Islet precursor cell (in vitro differentiated cells): ENCODE data around the gene SKOR2.

Experiments used
- DNase-seq: peaks from one replicate; pipeline ENCODE4 v3.0.0-alpha.2; 2018

Gene SKOR2

GRCh38 chr18:47251289-47252120 is at the start of gene SKOR2:
Gene SKOR2 (minus strand): TSS chr18:47251660. CDS start chr18:47249183, 2,477 bp downstream.
- DNase-seq = no peak

- DNase-seq = peak; percentile 4
Measured at GRCh38 chr18:47296462-47296861, 45.0 kb upstream of the SKOR2 start.

GRCh38 chr18:47294801-47295200 is 43.3 kb upstream of the SKOR2 start:
- peak; percentile 31 for DNase-seq

GRCh38 chr18:47288741-47289140 is 37.3 kb upstream of the SKOR2 start:
- DNase-seq = no peak

- DNase-seq = no peak
Measured at GRCh38 chr18:47287911-47288585, 36.6 kb upstream of the SKOR2 start.

- DNase-seq = no peak
Measured at GRCh38 chr18:47286776-47287410, 35.4 kb upstream of the SKOR2 start.

- no peak for DNase-seq
Measured at GRCh38 chr18:47285456-47285855, 34.0 kb upstream of the SKOR2 start.

- DNase-seq = no peak
Measured at GRCh38 chr18:47284721-47285395, 33.4 kb upstream of the SKOR2 start.

GRCh38 chr18:47283476-47283875 is 32.0 kb upstream of the SKOR2 start:
- peak; percentile 71 for DNase-seq

GRCh38 chr18:47280121-47280520 is 28.7 kb upstream of the SKOR2 start:
- DNase-seq = no peak

GRCh38 chr18:47274961-47275360 is 23.5 kb upstream of the SKOR2 start:
- no peak for DNase-seq

- DNase-seq = no peak
Measured at GRCh38 chr18:47265197-47265596, 13.7 kb upstream of the SKOR2 start.

- DNase-seq = no peak
Measured at GRCh38 chr18:47264308-47264700, 12.8 kb upstream of the SKOR2 start.

- peak; percentile 77 for DNase-seq
Measured at GRCh38 chr18:47263430-47264307, 12.2 kb upstream of the SKOR2 start.

GRCh38 chr18:47263150-47263429 is 11.6 kb upstream of the SKOR2 start:
- DNase-seq = no peak

GRCh38 chr18:47262301-47263149 is 11.1 kb upstream of the SKOR2 start:
- DNase-seq = no peak

- DNase-seq = no peak
Measured at GRCh38 chr18:47261902-47262300, 10.4 kb upstream of the SKOR2 start.

GRCh38 chr18:47260924-47261701 is 9.7 kb upstream of the SKOR2 start:
- DNase-seq = peak; percentile 54

GRCh38 chr18:47260120-47260923 is 8.9 kb upstream of the SKOR2 start:
- peak; percentile 89 for DNase-seq
